ENCODE data around the gene THAP2. TPM values are rescaled to one million over a fixed set of nuclear protein-coding genes. Genes with fewer than 3 reads are reported as not detected.
"Not testable (repeated sequence)": the region's sequence is repeated elsewhere in the genome, so short reads cannot be mapped to it uniquely, and the experiment has no call there.

The THAP2 gene
- total RNA-seq, 1 donor: 3.3 TPM

DNA sequence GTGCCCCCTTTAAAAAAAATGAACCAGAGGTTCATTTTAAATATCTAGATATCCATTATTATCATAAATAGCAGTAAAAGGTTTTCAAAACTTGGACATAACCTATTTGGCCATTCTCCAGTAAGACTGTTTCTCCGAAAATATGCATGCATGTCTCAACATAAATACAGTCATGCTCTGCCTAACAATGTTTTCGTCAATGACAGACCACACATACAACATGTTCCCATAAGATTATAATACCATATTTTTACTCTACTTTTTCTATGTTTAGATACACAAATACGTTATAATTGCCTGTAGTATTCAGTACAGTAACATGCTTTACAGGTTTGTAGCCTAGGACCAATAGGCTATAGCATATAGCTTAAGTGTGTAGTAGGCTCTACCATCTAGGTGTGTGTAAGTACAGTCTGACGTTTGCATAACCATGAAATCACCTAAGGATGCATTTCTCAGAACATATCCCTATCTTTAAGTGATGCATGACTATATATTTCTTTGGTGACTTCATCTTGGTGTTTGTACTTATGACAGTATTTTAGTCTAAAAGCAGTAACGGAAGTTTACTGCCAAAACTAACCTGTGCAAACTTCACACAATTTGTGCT, 25.0 kb downstream of the THAP2 start:
- Histone ChIP-seq H3K27ac (ENCODE audit: low read depth, low read length) (no peak overlapping the region), H2AFZ (ENCODE audit: low read length) (no peak overlapping the region), H3K9me3 (ENCODE audit: low read depth, low read length) (no peaks in the 10 kb centered on the region), H3K4me1 (ENCODE audit: insufficient read depth, low read length) (peaks cover 11% of the 10 kb centered on the region), H3K27me3 (ENCODE audit: insufficient read depth, low read length) (no peaks in the 10 kb centered on the region), H4K20me1 (ENCODE audit: insufficient read depth, low read length) (no peaks in the 10 kb centered on the region), H3K79me2 (ENCODE audit: insufficient read depth, low read length) (peaks cover 11% of the 10 kb centered on the region), H3K36me3 (ENCODE audit: insufficient read depth, low read length) (no peaks in the 10 kb centered on the region), H3K4me3 (ENCODE audit: insufficient read depth, low read length) (no peak overlapping the region), H3K4me2 (ENCODE audit: insufficient read depth, low read length) (no peak overlapping the region)
- no peak for TF ChIP-seq CTCF (IDR thresholded peaks at IDR 0.05; ENCODE audit: extremely low read depth, low read depth, low read length)
- DNase-seq (ENCODE audit: insufficient read length, low spot score, missing footprints): no peak

DNA sequence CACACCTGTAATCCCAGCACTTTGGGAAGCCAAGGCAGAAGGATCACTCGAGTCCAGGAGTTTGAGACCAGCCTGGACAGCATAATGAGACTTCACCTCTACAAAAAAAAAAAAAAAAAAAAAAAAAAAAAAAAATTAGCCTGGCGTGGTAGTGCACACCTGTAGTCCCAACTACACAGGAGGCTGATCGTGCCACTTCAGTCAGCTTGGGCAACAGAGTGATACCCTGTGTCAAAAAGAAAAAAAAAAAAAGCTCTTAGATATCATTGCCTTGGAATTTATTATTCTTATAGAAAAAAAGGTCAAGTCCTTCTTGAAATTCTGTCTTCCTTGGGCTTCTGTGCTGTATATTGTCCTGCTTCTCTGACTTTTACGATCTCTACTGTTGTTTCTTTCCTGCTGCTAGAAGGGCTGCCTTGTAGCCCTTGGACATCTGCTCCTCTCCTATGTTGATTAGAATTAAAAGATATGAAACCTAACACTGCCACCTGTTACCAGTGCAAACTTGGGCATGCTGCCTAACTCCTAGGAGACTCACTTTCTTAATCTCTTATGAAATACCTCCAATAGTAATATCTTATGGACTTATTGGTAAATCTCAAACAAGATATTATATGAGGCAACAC, 27.5 kb downstream of the THAP2 start:
- H3K27me3 ChIP-seq (ENCODE audit: insufficient read depth, low read length): no peaks in the 10 kb centered on the region
- no peak overlapping the region for H3K4me2 ChIP-seq (ENCODE audit: insufficient read depth, low read length)
- no peaks in the 10 kb centered on the region for H3K9me3 ChIP-seq (ENCODE audit: low read depth, low read length)
- no peak for DNase-seq (ENCODE audit: insufficient read length, low spot score, missing footprints)
- no peaks in the 10 kb centered on the region for H3K36me3 ChIP-seq (ENCODE audit: insufficient read depth, low read length)
- H3K27ac ChIP-seq (ENCODE audit: low read depth, low read length): no peak overlapping the region
- TF ChIP-seq CTCF (IDR thresholded peaks at IDR 0.05; ENCODE audit: extremely low read depth, low read depth, low read length): no peak
- no peak overlapping the region for H3K4me3 ChIP-seq (ENCODE audit: insufficient read depth, low read length)
- H4K20me1 ChIP-seq (ENCODE audit: insufficient read depth, low read length): no peaks in the 10 kb centered on the region
- peaks cover 5% of the 10 kb centered on the region for H3K4me1 ChIP-seq (ENCODE audit: insufficient read depth, low read length)
- H3K79me2 ChIP-seq (ENCODE audit: insufficient read depth, low read length): peaks cover 11% of the 10 kb centered on the region
- no peak overlapping the region for H2AFZ ChIP-seq (ENCODE audit: low read length)

DNA sequence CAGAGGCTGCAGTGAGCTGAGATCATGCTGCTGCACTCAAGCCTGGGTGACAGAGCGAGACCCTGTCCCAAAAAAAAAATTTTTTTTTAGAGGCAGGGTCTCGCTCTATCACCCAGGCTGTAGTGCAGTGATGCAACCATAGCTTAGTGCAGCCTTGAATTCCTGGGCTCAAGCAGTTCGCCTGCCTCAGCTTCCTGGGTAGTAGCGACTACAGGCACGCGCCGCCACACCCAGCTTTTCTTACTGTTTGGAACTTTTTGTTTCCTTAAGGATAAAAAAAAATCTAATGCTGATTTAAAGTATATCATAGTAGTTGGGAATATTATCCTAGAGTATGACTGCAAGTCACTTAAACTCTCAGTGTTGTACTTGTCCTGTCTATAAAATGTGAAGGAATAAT, 29.0 kb downstream of the THAP2 start:
- DNase-seq (ENCODE audit: insufficient read length, low spot score, missing footprints): no peak
- H3K9me3 ChIP-seq (ENCODE audit: low read depth, low read length): no peaks in the 10 kb centered on the region
- peaks cover 2% of the 10 kb centered on the region for H3K79me2 ChIP-seq (ENCODE audit: insufficient read depth, low read length)
- peaks cover 6% of the 10 kb centered on the region for H3K36me3 ChIP-seq (ENCODE audit: insufficient read depth, low read length)
- TF ChIP-seq CTCF (IDR thresholded peaks at IDR 0.05; ENCODE audit: extremely low read depth, low read depth, low read length): no peak
- H3K27me3 ChIP-seq (ENCODE audit: insufficient read depth, low read length): no peaks in the 10 kb centered on the region
- H3K27ac ChIP-seq (ENCODE audit: low read depth, low read length): no peak overlapping the region
- H3K4me3 ChIP-seq (ENCODE audit: insufficient read depth, low read length): no peak overlapping the region
- no peaks in the 10 kb centered on the region for H4K20me1 ChIP-seq (ENCODE audit: insufficient read depth, low read length)
- no peak overlapping the region for H3K4me2 ChIP-seq (ENCODE audit: insufficient read depth, low read length)
- no peak overlapping the region for H2AFZ ChIP-seq (ENCODE audit: low read length)
- no peaks in the 10 kb centered on the region for H3K4me1 ChIP-seq (ENCODE audit: insufficient read depth, low read length)

GRCh38 chr12:71693651-71694050, 29.6 kb downstream of the THAP2 start:
- H3K27me3 ChIP-seq (ENCODE audit: insufficient read depth, low read length); H4K20me1 ChIP-seq (ENCODE audit: insufficient read depth, low read length); H3K79me2 ChIP-seq (ENCODE audit: insufficient read depth, low read length); H3K9me3 ChIP-seq (ENCODE audit: low read depth, low read length); H3K27ac ChIP-seq (ENCODE audit: low read depth, low read length); DNase-seq (ENCODE audit: insufficient read length, low spot score, missing footprints); H2AFZ ChIP-seq (ENCODE audit: low read length); H3K36me3 ChIP-seq (ENCODE audit: insufficient read depth, low read length); H3K4me1 ChIP-seq (ENCODE audit: insufficient read depth, low read length); H3K4me3 ChIP-seq (ENCODE audit: insufficient read depth, low read length); H3K4me2 ChIP-seq (ENCODE audit: insufficient read depth, low read length): not testable (repeated sequence)

Measured in osteoblast (primary cell).